Measurements from ENCODE around the gene SH3D21. TPM values are rescaled to one million over a fixed set of nuclear protein-coding genes. Genes with fewer than 3 reads are reported as not detected.

SH3D21 gene
- total RNA-seq, 2 donors from 2014 or later: 3.9 to 5.6 TPM

DNA sequence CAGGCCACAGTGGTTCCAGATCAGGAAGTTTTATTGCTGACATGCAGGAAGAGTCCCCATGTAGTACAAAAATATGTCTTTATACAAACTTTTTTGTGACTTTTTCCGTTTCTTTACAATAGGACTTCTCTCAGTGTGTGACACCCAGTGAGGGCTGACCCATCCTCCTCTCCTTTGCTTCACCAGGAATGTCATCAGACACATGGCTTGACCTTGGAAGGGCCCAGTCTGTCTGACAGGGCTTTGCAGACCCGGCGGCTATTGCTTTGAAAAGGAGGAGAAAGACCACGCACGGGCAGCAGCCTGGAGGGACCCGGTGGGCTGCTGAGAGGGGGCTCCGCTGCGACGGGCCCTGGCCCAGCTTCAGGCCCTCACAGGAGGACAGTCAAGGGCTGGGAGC, 33.4 kb downstream of the SH3D21 start:
- TF ChIP-seq, protein P1, sequence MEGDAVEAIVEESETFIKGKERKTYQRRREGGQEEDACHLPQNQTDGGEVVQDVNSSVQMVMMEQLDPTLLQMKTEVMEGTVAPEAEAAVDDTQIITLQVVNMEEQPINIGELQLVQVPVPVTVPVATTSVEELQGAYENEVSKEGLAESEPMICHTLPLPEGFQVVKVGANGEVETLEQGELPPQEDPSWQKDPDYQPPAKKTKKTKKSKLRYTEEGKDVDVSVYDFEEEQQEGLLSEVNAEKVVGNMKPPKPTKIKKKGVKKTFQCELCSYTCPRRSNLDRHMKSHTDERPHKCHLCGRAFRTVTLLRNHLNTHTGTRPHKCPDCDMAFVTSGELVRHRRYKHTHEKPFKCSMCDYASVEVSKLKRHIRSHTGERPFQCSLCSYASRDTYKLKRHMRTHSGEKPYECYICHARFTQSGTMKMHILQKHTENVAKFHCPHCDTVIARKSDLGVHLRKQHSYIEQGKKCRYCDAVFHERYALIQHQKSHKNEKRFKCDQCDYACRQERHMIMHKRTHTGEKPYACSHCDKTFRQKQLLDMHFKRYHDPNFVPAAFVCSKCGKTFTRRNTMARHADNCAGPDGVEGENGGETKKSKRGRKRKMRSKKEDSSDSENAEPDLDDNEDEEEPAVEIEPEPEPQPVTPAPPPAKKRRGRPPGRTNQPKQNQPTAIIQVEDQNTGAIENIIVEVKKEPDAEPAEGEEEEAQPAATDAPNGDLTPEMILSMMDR (IDR thresholded peaks at IDR 0.05): no peak
- Histone ChIP-seq H3K4me3 (no peak overlapping the region), H3K9me3 (no peaks in the 10 kb centered on the region), H3K36me3 (peaks cover 29% of the 10 kb centered on the region), H3K27me3 (replicated peaks; ENCODE audit: insufficient read depth) (no peaks in the 10 kb centered on the region), H3K4me1 (ENCODE audit: control insufficient read depth in 1 of 2, low read depth in 2 of 2) (peaks cover 7 to 10% of the 10 kb centered on the region in 2 donors), H3K27ac (no peak overlapping the region)
- no peak for ATAC-seq (ENCODE audit: insufficient number of reproducible peaks, low FRiP score, low read depth)
- DNase-seq (ENCODE audit: low spot score): no peak

DNA sequence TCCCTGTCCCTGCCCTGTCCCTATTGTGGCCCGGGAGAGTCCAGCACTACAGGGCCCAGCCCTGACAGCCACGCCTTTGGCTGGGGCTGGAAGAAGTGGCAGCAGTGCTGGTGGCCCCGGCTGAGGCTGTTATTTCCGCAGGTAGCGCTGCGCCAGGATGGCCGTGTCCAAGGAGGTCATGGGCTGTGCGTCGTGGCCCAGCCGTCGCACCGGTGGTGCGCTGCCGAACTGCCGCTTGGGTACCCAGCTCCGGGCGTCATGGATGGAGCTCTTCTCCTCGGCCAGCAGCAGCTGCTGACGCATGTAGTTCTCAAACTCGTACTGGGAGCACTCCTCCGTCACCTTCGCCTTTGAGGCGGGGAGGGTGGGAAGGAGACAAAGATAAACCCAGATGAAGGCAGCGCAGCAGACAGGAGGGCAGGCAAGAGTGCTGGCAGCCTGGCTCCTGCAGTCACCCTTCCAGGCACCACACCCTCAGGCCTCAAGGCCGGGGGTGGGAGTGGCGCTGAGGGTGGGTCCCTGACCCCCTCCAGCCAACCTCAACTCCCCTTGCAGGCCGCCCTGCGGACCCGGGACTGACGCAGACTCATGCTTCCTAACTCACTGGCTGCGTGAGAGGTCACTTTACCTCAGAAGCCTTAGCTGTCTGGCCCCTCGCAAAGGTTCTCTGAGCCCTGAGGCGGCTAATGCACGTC, 35.6 kb downstream of the SH3D21 start:
- Histone ChIP-seq H3K4me1 (ENCODE audit: control insufficient read depth in 1 of 2, low read depth in 2 of 2) (peaks cover 7 to 10% of the 10 kb centered on the region in 2 donors), H3K27ac (peak overlapping the region; percentile 74 to 93), H3K9me3 (no peaks in the 10 kb centered on the region), H3K36me3 (peaks cover 45% of the 10 kb centered on the region), H3K27me3 (replicated peaks; ENCODE audit: insufficient read depth) (no peaks in the 10 kb centered on the region), H3K4me3 (no peak overlapping the region)
- ATAC-seq (ENCODE audit: insufficient number of reproducible peaks, low FRiP score, low read depth) (no peak), DNase-seq (ENCODE audit: low spot score) (no peak)
- TF ChIP-seq, protein P1 (IDR thresholded peaks at IDR 0.05): no peak

DNA sequence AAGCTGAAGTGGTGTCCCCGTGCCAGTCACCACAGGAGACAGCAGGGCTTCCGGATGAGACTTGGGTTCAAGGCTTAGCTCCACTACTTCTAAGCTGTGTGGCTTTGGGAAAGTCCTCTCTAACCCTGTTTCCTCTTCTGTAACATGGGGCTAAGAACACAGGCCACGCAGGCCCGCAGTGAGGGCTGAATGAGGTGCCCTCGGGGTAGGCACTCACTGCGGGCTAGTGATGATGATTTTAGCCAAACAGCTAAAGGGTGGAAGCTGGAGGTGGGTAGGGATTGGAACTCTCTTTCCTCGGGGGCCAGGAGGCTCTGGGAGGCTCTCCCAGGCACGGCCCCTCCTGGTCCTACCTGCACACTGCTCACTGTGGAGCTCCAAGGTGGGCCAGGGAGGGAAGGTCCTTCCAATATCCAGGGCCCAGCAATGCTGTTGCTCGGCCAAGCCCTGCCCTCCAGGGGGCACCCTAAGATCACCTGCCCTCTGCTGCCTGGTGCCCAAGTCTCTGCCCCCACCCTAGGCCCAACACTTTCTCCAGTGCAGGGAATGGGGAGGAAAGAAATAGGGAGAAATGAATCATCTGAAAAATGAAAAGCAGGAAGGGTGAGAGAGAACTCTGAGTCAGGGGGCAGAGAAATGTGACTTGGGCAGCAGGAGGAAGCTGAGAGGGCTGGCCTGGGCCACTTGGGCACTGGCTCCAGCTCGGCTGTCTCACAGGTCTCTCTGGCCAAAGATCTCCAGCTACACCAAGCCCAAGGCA, 36.4 kb downstream of the SH3D21 start:
- peak overlapping the region; percentile 74 to 93 for H3K27ac ChIP-seq
- peaks cover 7 to 10% of the 10 kb centered on the region in 2 donors for H3K4me1 ChIP-seq (ENCODE audit: control insufficient read depth in 1 of 2, low read depth in 2 of 2)
- no peak for DNase-seq (ENCODE audit: low spot score)
- no peaks in the 10 kb centered on the region for H3K9me3 ChIP-seq
- H3K4me3 ChIP-seq: no peak overlapping the region
- peak; percentile 83 for ATAC-seq (ENCODE audit: insufficient number of reproducible peaks, low FRiP score, low read depth)
- H3K27me3 ChIP-seq (replicated peaks; ENCODE audit: insufficient read depth): no peaks in the 10 kb centered on the region
- peaks cover 51% of the 10 kb centered on the region for H3K36me3 ChIP-seq
- TF ChIP-seq, protein P1 (IDR thresholded peaks at IDR 0.05): peak; percentile 63

DNA sequence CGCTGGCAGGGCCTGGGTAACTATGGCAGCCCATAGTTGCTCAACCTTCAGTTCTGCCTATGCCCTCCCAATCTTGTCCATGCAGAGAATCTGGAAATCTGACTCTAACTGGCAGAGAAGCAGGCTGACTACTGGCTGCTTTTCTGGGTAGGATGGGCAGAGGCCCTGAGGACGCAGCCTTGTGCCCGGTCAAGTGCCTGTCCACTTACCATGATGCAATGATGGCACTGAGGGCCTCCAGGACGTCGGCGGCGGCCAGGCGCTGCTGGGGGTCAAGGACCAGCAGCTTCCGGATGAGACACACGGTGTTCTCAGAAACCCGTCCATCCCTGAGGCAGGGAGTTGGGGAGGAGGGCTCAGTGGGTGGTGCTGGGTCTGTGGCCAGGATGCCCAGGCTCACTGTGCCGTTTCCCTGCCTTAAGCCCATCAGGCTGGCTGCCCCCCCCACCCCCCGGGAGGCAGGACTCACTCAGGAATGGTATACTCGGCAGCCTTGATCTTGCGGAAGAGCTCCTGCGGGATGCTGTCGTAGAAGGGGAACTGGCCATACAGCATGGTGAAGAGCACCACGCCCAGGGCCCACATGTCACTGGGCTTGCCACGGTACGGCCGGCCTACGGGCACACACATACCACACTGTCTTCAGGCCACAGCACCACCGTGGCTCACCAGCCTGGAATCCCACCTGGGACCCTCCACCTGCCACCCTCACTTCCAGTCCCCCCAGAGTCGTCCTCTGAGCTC, 37.7 kb downstream of the SH3D21 start:
- no peak for DNase-seq (ENCODE audit: low spot score)
- Histone ChIP-seq H3K4me3 (no peak overlapping the region), H3K27ac (peak overlapping the region; percentile 74 to 93), H3K4me1 (ENCODE audit: control insufficient read depth in 1 of 2, low read depth in 2 of 2) (peaks cover 7 to 10% of the 10 kb centered on the region in 2 donors), H3K36me3 (peaks cover 63% of the 10 kb centered on the region), H3K27me3 (replicated peaks; ENCODE audit: insufficient read depth) (no peaks in the 10 kb centered on the region), H3K9me3 (no peaks in the 10 kb centered on the region)
- TF ChIP-seq, protein P1 (IDR thresholded peaks at IDR 0.05): no peak
- ATAC-seq (ENCODE audit: insufficient number of reproducible peaks, low FRiP score, low read depth): no peak

DNA sequence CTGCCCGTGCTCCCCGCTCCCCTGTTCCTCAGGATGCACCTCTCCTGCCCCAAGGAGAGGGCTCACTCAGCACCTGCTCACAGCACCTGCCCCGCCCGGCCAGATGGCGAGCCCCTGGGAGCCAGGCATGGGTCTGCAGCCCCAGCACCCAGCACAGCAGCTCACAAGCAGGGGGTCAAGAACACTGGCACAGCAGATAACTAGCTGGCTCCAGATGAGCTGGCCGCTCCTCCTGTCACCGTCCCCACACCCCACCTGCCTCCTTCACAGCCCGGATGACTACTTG, 38.2 kb downstream of the SH3D21 start:
- Histone ChIP-seq H3K27ac (peak overlapping the region; percentile 49 to 93), H3K9me3 (no peaks in the 10 kb centered on the region), H3K36me3 (peaks cover 65% of the 10 kb centered on the region), H3K27me3 (replicated peaks; ENCODE audit: insufficient read depth) (no peaks in the 10 kb centered on the region), H3K4me3 (no peak overlapping the region), H3K4me1 (ENCODE audit: control insufficient read depth in 1 of 2, low read depth in 2 of 2) (peaks cover 10 to 15% of the 10 kb centered on the region in 2 donors)
- DNase-seq (ENCODE audit: low spot score) (no peak), ATAC-seq (ENCODE audit: insufficient number of reproducible peaks, low FRiP score, low read depth) (no peak)
- TF ChIP-seq, protein P1 (IDR thresholded peaks at IDR 0.05): no peak

All from thoracic aorta (tissue), 2 donors.